Measurements from ENCODE around the gene CASP8AP2.
"Not testable (repeated sequence)": the region's sequence is repeated elsewhere in the genome, so short reads cannot be mapped to it uniquely, and the experiment has no call there.

The CASP8AP2 gene

DNA sequence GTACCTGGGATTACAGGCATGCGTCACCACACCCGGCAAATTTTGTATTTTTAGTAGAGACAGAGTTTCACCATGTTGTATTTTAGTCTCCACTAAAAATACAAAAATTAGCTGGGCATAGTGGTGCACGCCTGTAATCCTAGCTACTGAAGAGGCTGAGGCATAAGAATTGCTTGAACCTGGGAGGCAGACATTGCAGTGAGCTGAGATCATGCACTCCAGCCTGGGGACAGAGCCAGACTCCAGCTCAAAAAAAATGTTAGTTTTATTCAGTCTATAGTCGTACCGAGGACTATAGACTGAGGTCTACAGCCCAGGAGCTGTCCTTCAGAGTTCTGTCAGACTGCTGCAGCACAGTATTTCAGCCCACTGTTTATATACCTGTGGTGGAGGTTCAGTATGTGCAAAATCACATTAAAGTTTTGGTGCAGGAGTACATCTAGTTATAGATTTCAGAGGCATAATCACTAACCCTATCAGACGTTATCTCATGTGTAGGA, 3.6 kb upstream of the CASP8AP2 start:
- peak; percentile 57 for DNase-seq

DNA sequence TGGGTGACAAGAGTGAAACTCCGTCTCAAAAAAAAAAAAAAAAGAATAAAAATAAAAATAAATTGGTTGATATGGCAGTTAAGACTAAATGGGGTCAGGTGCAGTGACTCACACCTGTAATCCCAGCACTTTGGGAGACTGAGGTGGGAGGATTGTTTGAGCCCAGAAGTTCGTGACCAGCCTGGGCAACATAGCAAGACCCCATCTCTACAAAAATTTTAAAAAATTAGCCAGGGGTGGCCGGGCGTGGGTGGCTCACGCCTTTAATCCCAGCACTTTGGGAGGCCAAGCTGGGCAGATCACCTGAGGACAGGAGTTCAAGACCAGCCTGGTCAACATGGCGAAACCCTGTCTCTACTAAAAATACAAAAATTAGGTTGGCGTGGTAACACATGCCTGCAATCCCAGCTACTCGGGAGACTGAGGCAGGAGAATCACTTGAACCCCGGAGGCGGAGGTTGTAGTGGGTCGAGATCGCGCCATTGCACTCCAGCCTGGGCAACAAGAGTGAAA, 1.1 kb upstream of the CASP8AP2 start:
- not testable (repeated sequence) for DNase-seq

DNA sequence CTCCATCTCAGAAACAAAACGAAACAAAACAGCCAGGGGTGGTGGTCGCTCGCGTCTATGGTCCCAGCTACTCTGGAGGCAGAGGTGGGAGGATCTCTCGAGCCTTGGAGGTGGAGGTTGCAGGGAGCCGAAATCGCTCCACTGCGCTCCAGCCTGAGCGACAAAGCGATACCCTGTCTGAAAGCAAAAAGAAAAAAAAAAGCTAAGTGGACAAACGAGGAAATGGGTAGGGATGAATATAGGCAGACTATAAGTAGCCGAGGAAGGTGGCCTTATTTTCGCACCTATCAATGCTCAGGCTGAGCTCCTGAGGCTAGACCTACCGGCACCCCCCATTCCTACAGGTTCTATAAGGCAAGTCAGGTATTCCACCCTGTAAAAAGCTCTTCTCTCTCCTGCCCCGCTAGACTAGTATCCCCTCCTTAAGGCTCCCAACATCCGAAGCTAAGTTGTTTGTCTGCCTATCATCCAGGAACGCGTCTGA, 650 bp upstream of the CASP8AP2 start:
- no peak for DNase-seq

DNA sequence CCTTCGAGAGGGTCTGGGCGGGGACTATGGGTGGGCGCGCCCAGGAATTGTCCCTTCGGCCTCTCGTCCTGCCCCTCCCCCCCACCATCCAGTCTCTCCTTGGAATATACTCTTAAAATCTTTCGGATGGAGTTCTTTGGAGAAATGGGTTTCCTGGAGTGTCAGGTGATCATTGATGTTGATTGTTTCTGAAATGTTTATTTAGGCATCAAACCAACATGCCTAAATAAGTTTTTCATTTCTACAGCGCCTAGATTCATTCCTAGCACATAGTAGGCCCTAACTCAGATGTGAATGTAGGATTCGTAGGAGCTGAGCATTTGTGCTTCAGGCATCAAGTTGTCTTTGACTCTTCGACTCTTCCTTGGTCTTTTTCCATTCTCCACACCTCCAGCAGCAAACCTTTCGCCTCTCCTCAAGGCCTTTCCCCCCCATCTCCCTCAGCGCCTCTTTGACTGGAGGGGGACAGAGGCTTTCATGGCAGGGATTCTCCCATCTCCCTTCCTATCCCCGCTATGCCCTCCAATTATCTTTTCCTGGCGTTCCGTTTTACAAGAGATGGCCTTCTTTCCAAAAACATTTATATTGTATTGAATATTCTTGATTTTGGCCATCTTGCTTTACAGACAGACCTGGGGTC, 610 bp downstream of the CASP8AP2 start:
- DNase-seq: no peak

- no peak for DNase-seq
These were observed 5.5 kb downstream of the CASP8AP2 start for GRCh38 chr6:89834884-89835792.

DNA sequence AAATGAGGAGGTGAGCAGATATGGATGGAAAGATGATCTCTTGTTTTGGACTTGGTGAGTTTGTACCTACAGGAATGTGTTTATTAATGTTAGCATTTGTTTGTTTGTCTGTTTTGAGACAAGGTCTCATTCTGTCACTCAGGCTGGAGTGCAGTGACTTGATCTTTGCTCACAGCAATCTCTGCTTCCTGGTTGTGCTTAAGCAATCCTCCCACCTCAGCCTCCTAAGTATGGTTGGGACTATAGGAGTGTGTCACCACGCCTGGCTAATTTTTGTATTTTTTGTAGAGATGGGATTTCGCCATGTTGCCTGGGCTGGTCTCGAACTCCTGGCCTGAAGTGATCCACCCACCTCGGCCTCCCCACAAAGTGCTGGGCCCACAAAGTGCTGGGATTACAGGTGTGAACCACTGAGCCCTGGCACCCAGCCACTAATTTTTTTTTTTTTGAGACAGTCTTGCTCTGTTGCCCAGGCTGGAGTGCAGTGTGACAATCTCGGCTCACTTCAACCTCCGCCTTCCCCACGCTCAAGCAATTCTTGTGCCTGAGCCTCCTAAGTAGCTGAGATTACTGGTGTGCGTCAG, 7.1 kb downstream of the CASP8AP2 start:
- no peak for DNase-seq

- DNase-seq: peak; percentile 62
These were observed 10.9 kb downstream of the CASP8AP2 start for GRCh38 chr6:89840538-89840937.

GRCh38 chr6:89842228-89842627, 12.5 kb downstream of the CASP8AP2 start:
- no peak for DNase-seq

DNA sequence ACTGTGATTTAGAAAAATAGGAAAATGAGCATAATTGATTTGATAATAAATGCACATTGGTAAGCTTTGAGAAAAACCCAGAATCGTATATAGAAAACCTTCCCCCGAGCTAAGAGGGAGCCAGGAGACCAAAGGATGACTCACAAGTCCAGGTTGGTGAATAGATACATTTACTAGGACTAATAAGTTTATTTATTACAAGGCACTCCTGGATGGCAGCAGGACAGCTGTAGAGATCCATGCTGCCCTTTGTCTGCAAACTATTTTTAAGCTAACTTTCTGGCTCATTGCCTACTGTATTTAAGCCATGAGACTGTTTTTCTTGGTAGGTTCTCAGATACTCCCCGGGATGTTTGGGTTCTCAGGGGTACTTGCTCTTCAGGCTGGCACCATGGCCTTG, 13.4 kb downstream of the CASP8AP2 start:
- peak; percentile 27 for DNase-seq

DNA sequence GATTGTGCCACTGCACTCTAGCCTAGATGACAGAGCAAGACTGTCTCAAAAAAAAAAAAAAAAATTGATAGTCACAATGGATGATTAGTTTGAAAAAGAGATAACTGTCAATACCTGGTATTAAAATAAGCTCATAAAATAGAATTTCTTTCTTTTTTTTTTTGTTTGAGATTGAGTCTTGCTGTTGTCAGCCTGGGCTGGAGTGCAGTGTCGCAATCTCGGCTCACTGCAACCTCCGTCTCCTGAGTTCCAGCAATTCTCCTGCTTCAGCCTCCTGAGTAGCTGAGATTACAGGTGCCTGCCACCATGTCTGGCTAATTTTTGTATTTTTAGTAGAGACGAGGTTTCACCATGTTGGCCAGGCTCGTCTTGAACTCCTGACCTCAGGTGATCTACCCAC, 17.8 kb downstream of the CASP8AP2 start:
- DNase-seq: not testable (repeated sequence)

DNA sequence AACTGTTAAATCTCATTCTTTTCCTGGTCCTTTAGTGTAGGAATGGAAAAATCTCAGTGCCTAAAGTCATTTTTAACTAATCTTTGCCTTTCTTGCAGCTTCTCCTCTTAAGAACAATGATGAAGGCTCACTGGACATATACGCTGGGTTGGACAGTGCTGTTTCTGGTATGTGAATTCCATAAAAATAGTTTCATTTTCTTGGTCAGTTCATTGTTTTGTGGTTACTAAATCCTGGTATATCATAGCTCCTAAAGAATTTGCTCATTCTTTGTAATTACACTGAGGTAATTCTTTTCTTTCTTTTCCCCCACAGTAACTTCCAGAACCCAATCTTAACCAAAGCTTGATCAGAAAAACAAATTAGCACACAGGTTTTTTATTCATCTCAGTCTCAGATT, 23.4 kb downstream of the CASP8AP2 start:
- peak; percentile 41 for DNase-seq

DNA sequence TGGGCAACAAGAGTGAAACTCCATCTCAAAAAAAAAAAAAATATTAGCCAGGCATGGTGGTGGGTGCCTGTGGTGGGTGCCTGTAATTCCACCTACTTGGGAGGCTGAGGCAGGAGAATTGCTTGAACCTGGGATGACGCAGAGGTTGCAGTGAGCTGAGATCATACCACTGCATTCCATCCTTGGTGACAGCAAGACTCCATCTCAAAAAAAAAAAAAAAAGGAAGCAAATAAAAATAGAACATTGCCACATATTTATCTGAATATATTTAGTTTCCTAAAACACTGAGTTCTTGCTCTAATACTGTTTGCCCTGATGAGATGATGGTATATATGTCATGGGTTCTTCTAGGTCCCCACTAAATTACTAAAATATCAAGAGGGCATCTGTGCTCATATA, 28.4 kb downstream of the CASP8AP2 start:
- no peak for DNase-seq

- DNase-seq: no peak
These were observed 30.1 kb downstream of the CASP8AP2 start for GRCh38 chr6:89859744-89860143.

DNA sequence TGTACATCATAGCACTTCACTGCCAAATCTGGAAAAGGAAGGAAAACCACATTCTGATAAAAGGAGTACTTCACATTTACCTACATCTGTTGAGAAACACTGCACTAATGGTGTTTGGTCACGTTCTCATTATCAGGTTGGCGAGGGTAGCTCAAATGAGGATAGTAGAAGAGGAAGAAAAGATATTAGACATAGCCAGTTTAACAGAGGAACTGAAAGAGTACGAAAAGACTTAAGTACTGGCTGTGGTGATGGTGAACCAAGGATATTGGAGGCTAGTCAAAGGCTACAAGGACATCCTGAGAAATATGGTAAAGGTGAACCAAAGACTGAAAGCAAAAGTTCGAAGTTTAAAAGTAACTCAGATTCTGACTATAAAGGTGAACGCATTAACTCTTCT, 32.6 kb downstream of the CASP8AP2 start:
- DNase-seq: no peak

GRCh38 chr6:89862698-89863097, 33.0 kb downstream of the CASP8AP2 start:
- DNase-seq: no peak

DNA sequence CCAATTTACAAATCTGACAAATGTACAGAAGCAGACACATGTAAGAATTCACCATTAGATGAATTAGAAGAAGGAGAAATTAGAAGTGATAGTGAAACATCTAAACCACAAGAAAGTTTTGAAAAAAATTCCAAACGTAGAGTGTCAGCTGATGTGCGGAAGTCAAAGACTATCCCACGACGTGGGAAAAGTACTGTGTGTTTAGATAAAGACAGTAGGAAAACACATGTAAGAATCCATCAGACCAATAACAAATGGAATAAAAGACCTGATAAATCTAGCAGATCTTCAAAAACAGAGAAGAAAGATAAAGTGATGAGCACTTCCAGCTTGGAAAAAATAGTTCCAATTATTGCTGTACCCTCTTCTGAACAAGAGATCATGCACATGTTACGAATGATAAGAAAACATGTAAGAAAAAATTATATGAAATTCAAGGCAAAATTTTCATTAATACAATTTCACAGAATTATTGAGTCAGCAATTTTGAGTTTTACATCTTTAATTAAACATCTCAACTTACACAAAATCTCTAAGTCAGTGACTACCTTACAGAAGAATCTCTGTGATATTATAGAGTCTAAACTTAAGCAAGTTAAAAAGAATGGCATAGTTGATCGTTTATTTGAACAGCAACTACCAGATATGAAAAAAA, 36.5 kb downstream of the CASP8AP2 start:
- no peak for DNase-seq

DNA sequence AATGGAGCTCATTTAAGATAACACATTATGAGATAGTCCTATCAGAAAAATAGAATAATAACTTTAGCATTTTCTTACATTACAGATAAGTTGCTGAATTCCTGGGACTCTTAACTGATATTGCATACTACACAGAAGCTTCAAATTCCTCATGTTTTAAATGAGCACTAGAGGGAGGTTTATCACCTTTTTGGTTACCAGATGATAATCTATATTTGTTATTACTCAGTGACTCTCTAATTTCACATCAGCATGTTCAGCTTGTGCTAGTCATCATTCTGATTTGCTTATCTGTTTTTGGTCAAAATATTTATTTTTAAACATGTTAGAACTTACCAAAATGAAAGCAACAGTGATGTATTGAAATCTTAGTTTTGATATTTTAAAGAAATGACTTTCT, 44.0 kb downstream of the CASP8AP2 start:
- DNase-seq: no peak

DNA sequence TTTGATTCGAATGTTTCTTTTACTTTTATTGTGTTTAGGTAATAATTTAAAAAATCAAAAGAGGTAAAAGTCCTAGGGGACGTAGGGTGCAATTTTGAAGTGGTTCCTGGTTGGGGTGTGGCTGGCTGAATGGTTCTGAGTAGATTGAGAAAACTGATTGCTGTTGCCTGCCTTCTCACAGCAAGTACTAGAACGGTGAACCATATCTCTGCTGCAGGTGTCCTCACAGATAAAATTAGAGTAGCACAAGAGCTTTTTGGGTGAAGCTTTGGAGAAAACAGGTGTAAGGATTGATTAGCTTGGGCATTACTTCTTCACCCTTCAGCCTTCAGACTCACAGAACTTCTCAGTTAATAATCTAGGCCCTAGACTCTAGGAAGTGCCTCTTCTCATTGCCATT, 44.8 kb downstream of the CASP8AP2 start:
- DNase-seq: no peak

DNA sequence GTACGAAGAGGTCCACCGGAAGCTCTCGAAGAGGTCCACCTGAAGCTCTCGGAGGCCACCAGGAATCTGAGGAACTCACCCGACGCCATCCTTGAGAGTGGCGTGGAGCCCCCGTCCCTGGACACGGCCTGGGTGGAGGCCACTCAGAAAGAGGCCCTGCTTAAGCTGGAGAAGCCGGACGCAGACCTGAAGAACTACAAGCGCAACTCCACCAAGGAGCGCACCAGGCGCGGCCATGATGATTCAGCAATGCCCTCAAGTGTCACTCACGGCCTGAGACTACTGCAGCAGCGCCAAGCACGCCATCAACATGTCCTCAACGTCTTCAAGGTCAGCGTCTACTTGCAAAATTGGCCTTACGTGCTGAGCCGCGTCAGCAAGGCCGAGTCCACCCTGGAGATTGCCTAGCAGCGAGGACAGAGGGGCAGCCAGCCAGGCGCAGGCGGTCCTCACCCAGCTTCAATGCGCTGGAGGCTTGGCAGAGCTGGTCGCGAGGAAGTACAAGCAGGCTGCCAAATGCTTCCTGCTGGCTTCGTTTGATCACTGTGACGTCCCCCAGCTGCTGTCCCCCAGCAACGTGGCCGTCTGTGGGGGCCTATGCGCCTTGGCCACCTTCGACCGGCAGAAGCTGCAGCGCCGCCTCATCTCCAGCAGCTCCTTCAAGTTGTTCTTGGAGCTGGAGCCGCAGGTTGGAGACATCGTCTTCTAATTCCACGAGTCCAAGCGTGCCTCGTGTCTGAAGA, 56.9 kb downstream of the CASP8AP2 start:
- no peak for DNase-seq

- no peak for DNase-seq
These were observed 57.9 kb downstream of the CASP8AP2 start for GRCh38 chr6:89887452-89888137.

GRCh38 chr6:89888138-89888514, 58.4 kb downstream of the CASP8AP2 start:
- no peak for DNase-seq

- DNase-seq: no peak
These were observed 59.2 kb downstream of the CASP8AP2 start for GRCh38 chr6:89888871-89889270.

Data from fibroblast of skin of right biceps (primary cell).